Breast epithelium (tissue), 3 donors: ENCODE measurements around the gene ALS2CL.

ENCODE experiments used
- CTCF ChIP-seq, 3 donors: fragments of 450-650 bp; IDR thresholded peaks; one replicate each; pipeline ENCODE4 v1.5.1; 2016 to 2017; ENCODE audit warnings: antibody characterized with exemption in 3 of 3, mild to moderate bottlenecking in 3 of 3, moderate library complexity in 3 of 3
- POLR2AphosphoS5 ChIP-seq, 3 donors: sonication (generic); formaldehyde crosslinking; IDR thresholded peaks; one replicate each; pipeline ENCODE4 v1.6.1; 2017; ENCODE audit warnings: antibody characterized with exemption in 3 of 3

- TF ChIP-seq POLR2AphosphoS5 (IDR thresholded peaks at IDR 0.05) = no peak
- no peak for TF ChIP-seq CTCF (IDR thresholded peaks at IDR 0.05)
These were observed 8.6 kb downstream of the ALS2CL start for GRCh38 chr3:46684891-46685290.
